GM21390 (cell line): Measurements from ENCODE around the gene MYL7.
"Not testable (repeated sequence)": the region's sequence is repeated elsewhere in the genome, so short reads cannot be mapped to it uniquely, and the experiment has no call there.

Experiments used
- ATAC-seq: cut with Tn5 transposase; IDR thresholded peaks from one replicate; pipeline ENCODE4 v1.9.1; 2021; ENCODE audit not compliant: unreplicated experiment

The MYL7 gene

GRCh38 chr7:44141221-44141850 is at the start of gene MYL7:
MYL7 (minus strand) TSS chr7:44141332; CDS start chr7:44141305, 27 bp downstream.
- ATAC-seq, result no peak

- no peak for ATAC-seq
Observed at GRCh38 chr7:44189993-44190872, 49.1 kb upstream of the MYL7 start.

- no peak for ATAC-seq
Observed at GRCh38 chr7:44189286-44189992, 48.3 kb upstream of the MYL7 start, which contains the start of gene GCK. GCK (minus strand) TSS chr7:44189439; CDS start chr7:44188953, 486 bp downstream.

- no peak for ATAC-seq
Observed at GRCh38 chr7:44188480-44189225, 47.5 kb upstream of the MYL7 start.

- no peak for ATAC-seq
Observed at GRCh38 chr7:44187636-44188416, 46.7 kb upstream of the MYL7 start.

GRCh38 chr7:44186736-44187135 is 45.6 kb upstream of the MYL7 start:
- no peak for ATAC-seq

GRCh38 chr7:44185729-44186128 is 44.6 kb upstream of the MYL7 start:
- no peak for ATAC-seq

- no peak for ATAC-seq
Observed at GRCh38 chr7:44184873-44185446, 43.8 kb upstream of the MYL7 start.

- no peak for ATAC-seq
Observed at GRCh38 chr7:44184206-44184872, 43.2 kb upstream of the MYL7 start.

- no peak for ATAC-seq
Observed at GRCh38 chr7:44183386-44183785, 42.3 kb upstream of the MYL7 start.

- no peak for ATAC-seq
Observed at GRCh38 chr7:44182827-44183226, 41.7 kb upstream of the MYL7 start.

GRCh38 chr7:44180631-44181030 is 39.5 kb upstream of the MYL7 start:
- ATAC-seq, result no peak

- no peak for ATAC-seq
Observed at GRCh38 chr7:44177570-44178131, 36.5 kb upstream of the MYL7 start.

GRCh38 chr7:44176486-44176885 is 35.4 kb upstream of the MYL7 start:
- ATAC-seq, result no peak

- ATAC-seq, result no peak
Observed at GRCh38 chr7:44175730-44176129, 34.6 kb upstream of the MYL7 start.

GRCh38 chr7:44174694-44174948 is 33.5 kb upstream of the MYL7 start:
- not testable (repeated sequence) for ATAC-seq

GRCh38 chr7:44173911-44174693 is 33.0 kb upstream of the MYL7 start:
- no peak for ATAC-seq

GRCh38 chr7:44172803-44173424 is 31.8 kb upstream of the MYL7 start:
- ATAC-seq, result no peak
